Panc1 (cell line): Measurements from ENCODE around the gene SHC1. TPM values are rescaled to one million over a fixed set of nuclear protein-coding genes. Genes with fewer than 3 reads are reported as not detected.

Experiments
- ATAC-seq: fragments of 200-7000 bp; cut with Tn5 transposase; 2 replicates; pipeline ENCODE4 v1.9.1; 2020; ENCODE audit warnings: mild to moderate bottlenecking, moderate library complexity
- Bru-seq: library from RNA; stranded (reverse); fragments of 400-500 nt; gene quantifications from one replicate; lab custom pipeline; 2021; lab: Mats Ljungman, UMichigan
- BruChase-seq, 2 experiments: library from RNA; stranded (reverse); fragments of 400-500 nt; gene quantifications; one replicate each; lab custom pipeline; 2021; lab: Mats Ljungman, UMichigan
- BruUV-seq: library from RNA; stranded (reverse); fragments of 400-500 nt; replicated peaks from 2 replicates; lab custom pipeline; 2021; lab: Mats Ljungman, UMichigan
- CTCF ChIA-PET: fragments of 300-600 bp; sonication (Branson Sonifier 250); formaldehyde crosslinking; loops from one replicate; lab custom pipeline; 2022; ENCODE audit warnings: antibody characterized with exemption; lab: Charles Lee
- POLR2A ChIA-PET: fragments of 300-600 bp; sonication (Branson Sonifier 250); formaldehyde crosslinking; loops from one replicate; lab custom pipeline; 2022; ENCODE audit warnings: antibody characterized with exemption; lab: Charles Lee
- DNase-seq: peaks from one replicate; pipeline ENCODE4 v3.0.0-alpha.2; 2010; ENCODE audit warnings: low read depth, low spot score
- H3K27ac ChIP-seq: 2 replicates; pipeline ENCODE4 v1.5.1; 2011; ENCODE audit warnings: mild to moderate bottlenecking, low read length, inconsistent platforms
- H3K27me3 ChIP-seq: fragments of 200-500 bp; sonication (Bioruptor generic); 2 replicates; pipeline ENCODE4 v1.6.0; 2014; ENCODE audit warnings: low read length, inconsistent platforms; ENCODE audit not compliant: control insufficient read depth, insufficient read depth
- H3K36me3 ChIP-seq: fragments of 200-500 bp; sonication (Bioruptor generic); 2 replicates; pipeline ENCODE4 v1.5.1; 2014; ENCODE audit warnings: inconsistent platforms, mild to moderate bottlenecking, low read length, moderate library complexity; ENCODE audit not compliant: control insufficient read depth, insufficient read depth
- H3K4me1 ChIP-seq: 2 replicates; pipeline ENCODE4 v1.5.1; 2011; ENCODE audit warnings: inconsistent platforms, mild to moderate bottlenecking, low read length, moderate library complexity; ENCODE audit not compliant: control insufficient read depth, insufficient read depth
- H3K4me3 ChIP-seq, 2 experiments: 2 replicates each; pipeline ENCODE4 v1.5.1; 2011 to 2012; ENCODE audit warnings: low read depth in 2 of 2, low read length in 2 of 2, mild to moderate bottlenecking in 2 of 2, inconsistent platforms in 1 of 2, moderate library complexity in 1 of 2
- H3K9me3 ChIP-seq: fragments of 200-500 bp; sonication (Bioruptor generic); 2 replicates; pipeline ENCODE4 v1.5.1; 2014; ENCODE audit warnings: low read depth, mild to moderate bottlenecking, inconsistent platforms, low read length, moderate library complexity; ENCODE audit not compliant: control insufficient read depth, insufficient read depth
- CTCF ChIP-seq: fragments of 450-650 bp; IDR thresholded peaks from 2 replicates; pipeline ENCODE4 v1.5.1; 2017; ENCODE audit warnings: mild to moderate bottlenecking
- POLR2AphosphoS5 ChIP-seq: IDR thresholded peaks from 2 replicates; pipeline ENCODE4 v1.6.1; 2012; ENCODE audit warnings: mild to moderate bottlenecking, low read depth, low read length, moderate library complexity
- REST ChIP-seq, 2 experiments: IDR thresholded peaks; 2 replicates each; pipeline ENCODE4 v1.6.1; 2011 to 2012; ENCODE audit warnings: low read depth in 2 of 2, control low read depth in 1 of 2, low read length in 1 of 2, mild to moderate bottlenecking in 1 of 2, moderate library complexity in 1 of 2; ENCODE audit not compliant: insufficient read depth in 1 of 2
- SIN3A ChIP-seq: IDR thresholded peaks from 2 replicates; pipeline ENCODE4 v1.6.1; 2012; ENCODE audit warnings: low read depth, mild to moderate bottlenecking, low read length, moderate library complexity, borderline replicate concordance; ENCODE audit not compliant: insufficient read depth
- TCF7L2 ChIP-seq: IDR thresholded peaks from 2 replicates; pipeline ENCODE4 v1.6.1; 2011; ENCODE audit warnings: mild to moderate bottlenecking, low read depth, low read length, inconsistent platforms
- in situ Hi-C: cut with HindIII; loops from 2 replicates; pipeline ENCODE4 v1.10.0; 2016; ENCODE audit warnings: low sequenced_read_pairs, low pct_unique_long_range_greater_than_20kb
- intact Hi-C: fragments of 100-400 bp; cut with micrococcal nuclease; formaldehyde crosslinking; loops from one replicate; pipeline ENCODE4 v1.10.0; 2022; ENCODE audit not compliant: unreplicated experiment
- long read RNA-seq: library from polyadenylated mRNA; unstranded; transcript quantifications from one replicate; pipeline ENCODE4 v2.0.0, GENCODE V29; 2021; ENCODE audit not compliant: unreplicated experiment
- polyA plus RNA-seq: library from polyadenylated mRNA; unstranded; fragments of >200 nt; gene quantifications from one replicate; pipeline ENCODE4 v1.2.1, GENCODE V29; 2012; ENCODE audit warnings: missing spikeins; ENCODE audit not compliant: insufficient read length
- total RNA-seq: library from RNA; stranded (reverse); gene quantifications from one replicate; pipeline ENCODE4 v1.2.1, GENCODE V29; 2021; ENCODE audit not compliant: unreplicated experiment

SHC1 gene
- total RNA-seq (373 TPM), Bru-seq, nascent RNA (percentile 94 among the genes with signal in this experiment), BruChase-seq, experiment 1, labeled RNA remaining after a 2-hour chase (percentile 98 among the genes with signal in this experiment), BruChase-seq, experiment 2, labeled RNA remaining after a 6-hour chase (percentile 99 among the genes with signal in this experiment)
- 479 TPM for polyA plus RNA-seq
- long read RNA-seq, transcript SHC1-210 (12 exons, 3,481 nt) = major isoform, 154 of 656 reads
- long read RNA-seq, transcript SHC1-202 (12 exons, 3,472 nt) = minor isoform, 92 of 656 reads
- long read RNA-seq, transcript SHC1-205 (13 exons, 3,062 nt) = minor isoform, 25 of 656 reads
- long read RNA-seq, transcript SHC1-204 (13 exons, 3,059 nt) = minor isoform, 12 of 656 reads
- long read RNA-seq, partial matches to known transcripts = 247 of 656 reads
- long read RNA-seq, other reads (novel, unspliced or antisense) = 126 of 656 reads

- DNase-seq (no peak), ATAC-seq (peak; percentile 75)
- Histone ChIP-seq H3K4me1 (peaks cover 43% of the 10 kb centered on the region), H3K9me3 (no peaks in the 10 kb centered on the region), H3K36me3 (peaks cover 4% of the 10 kb centered on the region), H3K4me3 (peak within 1 kb of the TSS; percentile 77 to 88), H3K27me3 (no peaks in the 10 kb centered on the region), H3K27ac (peak within 1 kb of the TSS; percentile 98)
- peak; percentile 82 for TF ChIP-seq POLR2AphosphoS5
- TF ChIP-seq SIN3A = no peak
- no peak for TF ChIP-seq CTCF
- no peak for TF ChIP-seq REST (IDR thresholded peaks at IDR 0.05; ENCODE audit: insufficient read depth in 1 of 2, low read depth in 2 of 2, low read length in 1 of 2)
- TF ChIP-seq TCF7L2 = no peak
- CTCF ChIA-PET = interaction anchor here (0.6 to 0.9 kb wide), 4 partner anchors 9 to 114 kb away, joined by 3 to 4 read pairs (median 3); partner anchors contain the start of gene PYGO2
- intact Hi-C loops = no loop called here
- POLR2A ChIA-PET = interaction anchor here (0.6 to 1.1 kb wide), 6 partner anchors 10 to 115 kb away, joined by 3 to 15 read pairs (median 4); partner anchors contain the start of genes LENEP, PMVK and PYGO2
- BruUV-seq = no TSS peak
- in situ Hi-C loops = no loop called here
These were observed at the start of gene SHC1 for GRCh38 chr1:154970631-154971340. Gene SHC1 (minus strand): TSS chr1:154970747. CDS start chr1:154970526, 221 bp downstream.

GRCh38 chr1:155019377-155020245 is 49.1 kb upstream of the SHC1 start:
- H3K4me1 ChIP-seq = peaks cover 21% of the 10 kb centered on the region
- ChIA-PET CTCF (interaction anchor here (0.5 to 0.8 kb wide), 2 partner anchors 25 to 31 kb away, joined by 6 to 13 read pairs; partner anchors contain the start of gene ADAM15), POLR2A (no interaction called here)
- intact Hi-C loops (no loop called here), in situ Hi-C loops (no loop called here)
- H3K36me3 ChIP-seq = 0 out of 2 replicates have a peak, but pooled peaks cover 5% of the 10 kb centered on the region
- DNase-seq (no peak), ATAC-seq (no peak)
- BruUV-seq = no TSS peak
- no peak overlapping the region for H3K4me3 ChIP-seq
- no peak for TF ChIP-seq TCF7L2
- no peak for TF ChIP-seq POLR2AphosphoS5
- TF ChIP-seq REST (IDR thresholded peaks at IDR 0.05; ENCODE audit: insufficient read depth in 1 of 2, low read depth in 2 of 2, low read length in 1 of 2) = no peak
- no peak for TF ChIP-seq CTCF
- TF ChIP-seq SIN3A = no peak
- no peaks in the 10 kb centered on the region for H3K9me3 ChIP-seq
- no peak overlapping the region for H3K27ac ChIP-seq
- H3K27me3 ChIP-seq = no peaks in the 10 kb centered on the region
